Astrocyte of the cerebellum (primary cell): Measurements from ENCODE around the gene CDK8.

ENCODE experiments used
- DNase-seq: peaks from one replicate; pipeline ENCODE4 v3.0.0-alpha.2; 2011; ENCODE audit warnings: low read depth
- H3K4me3 ChIP-seq: 2 replicates; pipeline ENCODE4 v1.5.1; 2011; ENCODE audit warnings: mild to moderate bottlenecking, low read depth, low read length, moderate library complexity
- in situ Hi-C: cut with HindIII; loops from 2 replicates; pipeline ENCODE4 v1.10.0; 2017; ENCODE audit warnings: low sequenced_read_pairs
- TF ChIP-seq, protein P1 (sequence below): IDR thresholded peaks from 2 replicates; pipeline ENCODE4 v1.5.1; 2012; ENCODE audit warnings: low read length, low read depth, moderate library complexity, mild to moderate bottlenecking; ENCODE audit errors: missing control alignments

The CDK8 gene

DNA sequence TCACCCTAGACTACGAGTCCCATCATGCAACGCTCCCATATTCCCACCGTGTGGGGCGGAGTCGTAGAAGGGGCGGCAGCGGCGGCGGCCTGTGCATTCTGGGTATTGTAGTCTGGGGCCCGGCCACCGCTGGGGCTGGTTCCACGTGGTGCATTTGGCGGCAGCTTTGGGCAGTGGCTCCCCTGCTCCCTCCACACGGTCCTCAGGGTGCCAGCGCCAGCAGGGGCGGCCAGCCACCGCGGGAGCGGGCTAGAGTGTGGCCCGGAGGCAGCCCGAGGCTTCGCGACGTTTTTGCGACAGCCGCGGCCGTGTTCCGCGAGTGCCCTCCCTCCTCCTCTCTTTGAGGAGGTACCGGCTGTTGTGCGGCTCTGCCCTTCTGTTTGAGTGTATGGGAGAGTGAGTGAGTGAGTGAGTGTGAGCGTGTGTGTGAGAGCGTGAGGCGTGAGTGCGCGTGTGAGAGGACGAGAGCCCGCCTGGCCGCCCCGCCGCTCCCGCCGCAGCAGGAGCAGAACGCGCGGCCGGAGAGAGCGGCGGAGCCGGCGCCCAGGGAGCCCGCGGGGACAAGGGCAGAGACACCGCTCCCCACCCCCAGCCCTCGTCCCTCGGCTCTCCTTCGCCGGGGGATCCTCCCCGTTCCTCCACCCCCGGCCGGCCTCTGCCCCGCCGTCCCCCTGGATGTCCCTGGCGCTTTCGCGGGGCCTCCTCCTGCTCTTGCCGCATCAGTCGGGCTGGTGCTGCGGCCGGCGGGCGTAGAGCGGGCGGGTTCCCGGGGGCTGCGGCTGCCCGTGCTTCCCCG is at the start of gene CDK8:
Gene CDK8 (plus strand): TSS at position 343 of the 796 bp plus-strand sequence. CDS start 513 bp downstream, outside the sequence.
- peak; percentile 62 for DNase-seq
- in situ Hi-C loops, result no loop called here
- TF ChIP-seq, protein P1, sequence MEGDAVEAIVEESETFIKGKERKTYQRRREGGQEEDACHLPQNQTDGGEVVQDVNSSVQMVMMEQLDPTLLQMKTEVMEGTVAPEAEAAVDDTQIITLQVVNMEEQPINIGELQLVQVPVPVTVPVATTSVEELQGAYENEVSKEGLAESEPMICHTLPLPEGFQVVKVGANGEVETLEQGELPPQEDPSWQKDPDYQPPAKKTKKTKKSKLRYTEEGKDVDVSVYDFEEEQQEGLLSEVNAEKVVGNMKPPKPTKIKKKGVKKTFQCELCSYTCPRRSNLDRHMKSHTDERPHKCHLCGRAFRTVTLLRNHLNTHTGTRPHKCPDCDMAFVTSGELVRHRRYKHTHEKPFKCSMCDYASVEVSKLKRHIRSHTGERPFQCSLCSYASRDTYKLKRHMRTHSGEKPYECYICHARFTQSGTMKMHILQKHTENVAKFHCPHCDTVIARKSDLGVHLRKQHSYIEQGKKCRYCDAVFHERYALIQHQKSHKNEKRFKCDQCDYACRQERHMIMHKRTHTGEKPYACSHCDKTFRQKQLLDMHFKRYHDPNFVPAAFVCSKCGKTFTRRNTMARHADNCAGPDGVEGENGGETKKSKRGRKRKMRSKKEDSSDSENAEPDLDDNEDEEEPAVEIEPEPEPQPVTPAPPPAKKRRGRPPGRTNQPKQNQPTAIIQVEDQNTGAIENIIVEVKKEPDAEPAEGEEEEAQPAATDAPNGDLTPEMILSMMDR, result no peak
- H3K4me3 ChIP-seq, result peak within 1 kb of the TSS; percentile 78

DNA sequence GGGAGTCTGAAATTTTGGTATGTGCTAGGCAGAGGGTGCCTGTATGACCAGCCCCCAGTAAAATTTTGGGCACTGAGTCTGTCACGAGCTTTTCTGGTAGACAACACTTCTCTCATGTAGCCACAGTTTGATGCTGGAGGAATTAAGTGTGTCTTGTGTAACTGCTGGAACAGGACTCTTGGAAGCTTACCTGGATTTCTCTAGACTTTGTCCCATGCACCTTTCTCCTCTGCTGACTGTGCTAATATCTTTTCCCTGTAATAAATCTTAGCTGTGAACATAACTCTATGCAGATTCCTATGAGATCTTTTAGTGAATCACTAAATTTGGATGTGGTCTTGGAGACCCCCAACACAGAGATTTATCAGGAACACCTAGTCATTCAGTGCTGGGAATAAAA is 45.6 kb upstream of the CDK8 start:
- in situ Hi-C loops, result no loop called here
- no peak overlapping the region for H3K4me3 ChIP-seq
- TF ChIP-seq, protein P1, result no peak
- DNase-seq, result no peak

DNA sequence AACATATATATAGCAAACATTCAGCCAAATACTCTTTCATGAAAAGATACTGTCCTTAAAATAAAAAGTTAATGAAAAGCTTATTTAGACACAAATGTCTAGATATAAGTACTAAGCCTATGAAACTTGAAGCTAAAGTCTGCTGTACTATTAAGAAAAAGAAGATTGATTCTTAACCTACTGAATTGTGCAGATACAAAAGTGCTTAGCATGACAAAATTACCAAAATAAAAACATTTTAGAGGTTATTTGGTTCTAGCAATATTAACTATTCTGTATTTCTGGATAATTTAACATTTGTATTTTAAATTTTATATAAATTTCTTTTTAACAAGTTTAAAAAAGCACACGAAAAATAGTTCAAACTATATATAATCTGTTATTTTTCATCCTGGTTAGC is 40.6 kb upstream of the CDK8 start:
- H3K4me3 ChIP-seq, result no peak overlapping the region
- in situ Hi-C loops, result no loop called here
- DNase-seq, result no peak
- TF ChIP-seq, protein P1, result no peak

DNA sequence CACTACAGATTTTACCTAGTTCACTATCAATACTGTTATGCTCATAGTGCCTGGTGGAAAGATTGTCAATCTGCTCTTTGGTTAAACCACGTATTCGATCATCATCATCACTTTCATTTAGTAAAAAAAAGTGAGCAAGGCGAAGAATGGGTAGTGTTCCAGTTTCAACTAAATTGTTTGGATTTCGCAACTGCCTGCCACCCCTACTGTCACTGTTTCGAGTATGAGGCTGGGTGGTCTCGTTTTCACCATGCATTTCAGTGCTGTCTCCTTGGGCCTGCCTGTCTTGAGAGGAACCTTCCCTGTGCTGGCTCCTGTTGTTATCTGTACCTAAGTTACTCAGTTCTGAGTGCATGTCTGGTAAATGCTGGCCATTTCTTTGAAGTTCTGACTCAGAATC is 39.9 kb upstream of the CDK8 start:
- TF ChIP-seq, protein P1, result no peak
- no peak overlapping the region for H3K4me3 ChIP-seq
- no peak for DNase-seq
- in situ Hi-C loops, result no loop called here

DNA sequence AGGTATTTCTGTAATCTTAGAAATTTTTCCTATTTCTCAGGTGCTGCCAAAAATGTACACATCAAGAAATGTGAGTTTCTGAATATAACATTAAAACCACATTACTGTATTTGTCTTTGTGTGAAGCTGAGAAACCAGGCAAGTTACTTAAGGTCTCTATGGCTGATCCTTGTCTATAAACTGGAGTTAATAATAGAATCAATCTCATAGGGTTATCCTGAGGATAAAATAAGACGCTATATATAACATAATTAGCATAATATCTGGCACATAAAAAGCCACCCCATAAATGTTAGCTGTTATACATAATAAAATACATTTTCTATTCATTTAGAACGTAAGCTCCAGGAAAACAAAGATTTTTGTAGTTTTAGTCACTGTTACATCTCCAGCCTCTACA is 37.9 kb upstream of the CDK8 start:
- H3K4me3 ChIP-seq, result no peak overlapping the region
- in situ Hi-C loops, result loop anchor here (5.0 kb wide), 1 partner anchor 91 kb away; no protein-coding TSS in a partner anchor
- no peak for DNase-seq
- TF ChIP-seq, protein P1, result no peak

DNA sequence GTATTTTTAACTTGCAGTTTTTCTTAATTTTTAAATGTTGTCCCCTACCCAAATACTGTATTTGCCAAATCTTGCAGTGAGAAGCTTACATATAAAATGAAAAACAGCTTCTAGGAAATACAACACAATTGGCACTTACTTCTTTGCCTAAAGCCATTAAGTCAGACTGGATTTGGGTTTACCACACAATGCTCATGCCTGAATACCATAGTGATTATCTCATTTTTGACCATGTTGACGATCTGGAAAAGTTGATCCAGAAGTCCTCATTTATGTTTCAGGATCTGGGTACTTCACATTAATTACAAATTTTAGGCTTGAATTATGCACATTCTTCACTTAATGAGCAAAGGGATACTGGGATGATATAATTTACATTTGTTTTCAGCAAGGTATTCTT is 34.2 kb upstream of the CDK8 start:
- TF ChIP-seq, protein P1, result no peak
- in situ Hi-C loops, result loop anchor here (5.0 kb wide), 1 partner anchor 88 kb away; no protein-coding TSS in a partner anchor
- no peak overlapping the region for H3K4me3 ChIP-seq
- DNase-seq, result no peak
